Endothelial cell of umbilical vein (primary cell): Measurements from ENCODE around the gene GALNT12. TPM values are rescaled to one million over a fixed set of nuclear protein-coding genes. Genes with fewer than 3 reads are reported as not detected.

ENCODE experiments used
- BruUV-seq: library from RNA; stranded (reverse); fragments of 400-500 nt; replicated peaks from 2 replicates; lab custom pipeline; 2021; lab: Mats Ljungman, UMichigan
- CTCF ChIA-PET: fragments of 300-600, 350-600 bp; sonication (Branson Sonifier 250); formaldehyde crosslinking; loops from one replicate; lab custom pipeline; 2021; ENCODE audit warnings: antibody characterized with exemption, inconsistent platforms; lab: Charles Lee
- POLR2A ChIA-PET: fragments of 300-600, 350-600 bp; sonication (Branson Sonifier 250); formaldehyde crosslinking; loops from one replicate; lab custom pipeline; 2021; ENCODE audit warnings: antibody characterized with exemption, inconsistent platforms; lab: Charles Lee
- DNase-seq: peaks from one replicate; pipeline ENCODE4 v3.0.0-alpha.2; 2011; ENCODE audit warnings: low read depth, low spot score
- FAIRE-seq: peaks from 2 replicates; lab custom pipeline; 2011; peaks lifted over from hg19 to GRCh38; lab: Jason Lieb, UNC
- H2AFZ ChIP-seq: 2 replicates; pipeline ENCODE4 v1.6.0; 2012; ENCODE audit warnings: low read depth, low read length, control low read depth, inconsistent platforms
- H3K27ac ChIP-seq: 2 replicates; pipeline ENCODE4 v1.5.1; 2011; ENCODE audit warnings: low read depth, mild to moderate bottlenecking, control low read depth, low read length, moderate library complexity; ENCODE audit not compliant: insufficient read depth
- H3K27me3 ChIP-seq, 2 experiments: 2 replicates each; pipeline versions ENCODE4 v1.6.0 to v1.6.1; 2011; ENCODE audit warnings: low read length in 2 of 2, mixed read lengths in 1 of 2; ENCODE audit not compliant: control insufficient read depth in 2 of 2, insufficient read depth in 2 of 2
- H3K36me3 ChIP-seq, 2 experiments: 2 replicates in 1 of 2; 3 replicates in 1 of 2; pipeline ENCODE4 v1.5.1; 2011; ENCODE audit warnings: low read length in 2 of 2, mild to moderate bottlenecking in 1 of 2, moderate library complexity in 1 of 2; ENCODE audit not compliant: control insufficient read depth in 2 of 2, insufficient read depth in 2 of 2; ENCODE audit errors: extremely low read depth in 1 of 2
- H3K4me1 ChIP-seq: 3 replicates; pipeline ENCODE4 v1.5.1; 2011; ENCODE audit warnings: mild to moderate bottlenecking, low read length; ENCODE audit not compliant: control insufficient read depth, insufficient read depth; ENCODE audit errors: extremely low read depth
- H3K4me2 ChIP-seq: 2 replicates; pipeline ENCODE4 v1.6.1; 2011; ENCODE audit warnings: low read length, control low read depth, mixed read lengths; ENCODE audit not compliant: insufficient read depth
- H3K4me3 ChIP-seq, 3 experiments: fragments of 200-600 bp in 1 of 3; sonication (generic), shearing (Covaris generic) in 1 of 3; replicated peaks in 1 of 3; 2 replicates each; pipeline ENCODE4 v1.5.1; 2011 to 2016; ENCODE audit warnings: control low read depth in 3 of 3, low read length in 3 of 3, mild to moderate bottlenecking in 2 of 3, inconsistent platforms in 1 of 3, low read depth in 1 of 3, moderate library complexity in 1 of 3; ENCODE audit not compliant: insufficient read depth in 1 of 3
- H3K79me2 ChIP-seq: 2 replicates; pipeline ENCODE4 v1.6.0; 2012; ENCODE audit warnings: low read length, inconsistent platforms; ENCODE audit not compliant: control insufficient read depth, insufficient read depth
- H3K9ac ChIP-seq: replicated peaks from 2 replicates; pipeline ENCODE3; 2011; ENCODE audit warnings: low read length, control low read depth; ENCODE audit not compliant: insufficient read depth; ENCODE audit errors: extremely low read depth
- H3K9me1 ChIP-seq: replicated peaks from 3 replicates; pipeline ENCODE4 v1.6.0; 2011; ENCODE audit warnings: mild to moderate bottlenecking, low read length; ENCODE audit not compliant: control insufficient read depth, insufficient read depth; ENCODE audit errors: extremely low read depth
- H3K9me3 ChIP-seq: replicated peaks from 2 replicates; pipeline ENCODE4 v1.5.1; 2012; ENCODE audit warnings: low read length, inconsistent platforms; ENCODE audit not compliant: control insufficient read depth, insufficient read depth
- H4K20me1 ChIP-seq: replicated peaks from 2 replicates; pipeline ENCODE3; 2011; ENCODE audit warnings: mild to moderate bottlenecking, low read length; ENCODE audit not compliant: control insufficient read depth, insufficient read depth; ENCODE audit errors: extremely low read depth
- CTCF ChIP-seq, 2 donors: IDR thresholded peaks; 1 replicate in 1 of 2; 2 replicates in 1 of 2; pipeline ENCODE4 v1.5.1; 2011; ENCODE audit warnings: low read length in 2 of 2, mild to moderate bottlenecking in 2 of 2, moderate library complexity in 2 of 2, control low read depth in 1 of 2, inconsistent platforms in 1 of 2, low read depth in 1 of 2; ENCODE audit not compliant: insufficient read depth in 1 of 2; ENCODE audit errors: extremely low read depth in 1 of 2
- EZH2 ChIP-seq: IDR thresholded peaks from 2 replicates; pipeline ENCODE4 v1.6.1; 2012; ENCODE audit warnings: borderline replicate concordance, low read depth, mild to moderate bottlenecking, moderate library complexity, low read length, inconsistent platforms; ENCODE audit not compliant: severe bottlenecking
- FOS ChIP-seq: IDR thresholded peaks from 2 replicates; pipeline ENCODE4 v1.6.1; 2011; ENCODE audit warnings: mild to moderate bottlenecking, low read length, moderate library complexity, borderline replicate concordance; ENCODE audit not compliant: insufficient read depth
- GATA2 ChIP-seq: IDR thresholded peaks from 2 replicates; pipeline ENCODE4 v1.7.0; 2011; ENCODE audit warnings: low read depth, mild to moderate bottlenecking, moderate library complexity, mixed read lengths, low read length; ENCODE audit not compliant: insufficient read length, insufficient read depth
- JUN ChIP-seq: IDR thresholded peaks from 2 replicates; pipeline ENCODE4 v1.6.1; 2011; ENCODE audit warnings: borderline replicate concordance, low read depth; ENCODE audit not compliant: insufficient read length, insufficient read depth
- MAX ChIP-seq: IDR thresholded peaks from 2 replicates; pipeline ENCODE4 v1.6.1; 2011; ENCODE audit not compliant: insufficient read depth, insufficient read length
- MYC ChIP-seq: IDR thresholded peaks from one replicate; pipeline ENCODE4 v1.6.1; 2011; ENCODE audit warnings: mild to moderate bottlenecking, low read depth, low read length
- POLR2A ChIP-seq: IDR thresholded peaks from 2 replicates; pipeline ENCODE4 v1.6.1; 2012; ENCODE audit warnings: low read depth, mild to moderate bottlenecking, control low read depth, low read length
- POLR2AphosphoS5 ChIP-seq: IDR thresholded peaks from 2 replicates; pipeline ENCODE4 v1.6.1; 2012; ENCODE audit warnings: low read depth, mild to moderate bottlenecking, control low read depth, low read length, moderate library complexity; ENCODE audit not compliant: insufficient read depth
- dilution Hi-C: fragments of 300-500 bp; cut with MboI; formaldehyde crosslinking; loops from one replicate; pipeline ENCODE4 v1.15.0; 2019; ENCODE audit warnings: low sequenced_read_pairs; ENCODE audit not compliant: extremely low pct_ligation_motif_present
- intact Hi-C: fragments of 100-400 bp; cut with micrococcal nuclease; formaldehyde crosslinking; loops from one replicate; pipeline ENCODE4 v1.10.0; 2022
- polyA plus RNA-seq, 4 experiments: library from polyadenylated mRNA; depleted of rRNA in 3 of 4; stranded (reverse) in 3 of 4; unstranded in 1 of 4; fragments of >200 nt; gene quantifications; 2 replicates each; pipeline versions ENCODE4 v1.2.1 to v1.2.3, GENCODE V29; 2011 to 2012; ENCODE audit warnings: missing spikeins in 1 of 4
- total RNA-seq: library from RNA; stranded (reverse); gene quantifications from 2 replicates; pipeline ENCODE4 v1.2.3, GENCODE V29; 2021

GALNT12 gene
- total and polyA plus RNA-seq, 2 donors (not counting 3 experiments of a cell fraction or from before 2014, with no cell fraction given), result 0.26 to 0.44 TPM

DNA sequence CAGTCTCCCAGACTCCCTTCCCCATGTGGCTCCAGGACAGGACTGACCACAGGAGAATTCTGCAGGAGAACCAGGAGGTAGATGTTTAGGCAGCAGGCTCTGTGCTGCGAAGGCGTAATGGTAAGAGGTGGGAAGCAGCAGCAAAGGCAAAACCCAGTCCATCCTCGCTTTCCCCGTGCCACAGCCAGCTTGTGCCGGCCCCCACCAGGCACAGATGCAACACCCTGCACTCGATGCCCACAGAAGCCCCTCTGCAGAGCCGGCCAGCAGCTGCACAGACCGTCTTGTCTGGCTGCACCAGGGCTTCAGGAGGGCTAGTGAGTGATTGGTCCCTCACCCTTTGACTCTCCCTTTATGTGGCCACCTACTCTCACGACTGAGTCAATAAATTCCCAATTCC, 39.1 kb upstream of the GALNT12 start:
- dilution Hi-C loops, result loop anchor here (25.0 kb wide), 1 partner anchor 481 kb away; no protein-coding TSS in a partner anchor
- H3K4me1 ChIP-seq, result no peaks in the 10 kb centered on the region
- no peaks in the 10 kb centered on the region for H3K9me1 ChIP-seq
- H3K27ac ChIP-seq, result no peak overlapping the region
- BruUV-seq, result no TSS peak
- H3K4me3 ChIP-seq, result no peak overlapping the region
- no peak overlapping the region for H2AFZ ChIP-seq
- ChIA-PET POLR2A (no interaction called here), CTCF (no interaction called here)
- no peak for FAIRE-seq
- H3K27me3 ChIP-seq, result no peaks in the 10 kb centered on the region
- no peak for DNase-seq
- intact Hi-C loops, result no loop called here
- peaks cover 0 to 20% of the 10 kb centered on the region in 2 experiments for H3K36me3 ChIP-seq
- TF ChIP-seq GATA2 (no peak), CTCF (IDR thresholded peaks at IDR 0.05; ENCODE audit: extremely low read depth in 1 of 2, insufficient read depth in 1 of 2, low read depth in 1 of 2, low read length in 2 of 2) (no peak), JUN (no peak), POLR2AphosphoS5 (no peak), MAX (no peak), MYC (no peak), EZH2 (no peak), POLR2A (no peak), FOS (no peak)
- no peaks in the 10 kb centered on the region for H3K79me2 ChIP-seq
- no peaks in the 10 kb centered on the region for H4K20me1 ChIP-seq
- no peak overlapping the region for H3K4me2 ChIP-seq
- H3K9ac ChIP-seq, result no peak overlapping the region
- no peaks in the 10 kb centered on the region for H3K9me3 ChIP-seq
